HG03565 (cell line): ENCODE data around the gene ADNP2.
A peak's percentile ranks its signal among the peaks of the same experiment; 100 is the strongest.
"Not testable (repeated sequence)": the region's sequence is repeated elsewhere in the genome, so short reads cannot be mapped to it uniquely, and the experiment has no call there.

Experiments used
- ATAC-seq: cut with Tn5 transposase; IDR thresholded peaks from one replicate; pipeline ENCODE4 v1.9.1; 2021; ENCODE audit warnings: mild to moderate bottlenecking, moderate library complexity; ENCODE audit not compliant: unreplicated experiment

ADNP2 gene

GRCh38 chr18:80147037-80147417 lies 38.0 kb downstream of the ADNP2 start:
- ATAC-seq = peak; percentile 13

- ATAC-seq = peak; percentile 45
Measured at GRCh38 chr18:80147418-80148325, 38.6 kb downstream of the ADNP2 start.

- ATAC-seq = no peak
Measured at GRCh38 chr18:80148326-80149199, 39.5 kb downstream of the ADNP2 start.

- ATAC-seq = no peak
Measured at GRCh38 chr18:80149667-80150066, 40.6 kb downstream of the ADNP2 start.

- ATAC-seq = peak; percentile 68
Measured at GRCh38 chr18:80154293-80154692, 45.2 kb downstream of the ADNP2 start.

- no peak for ATAC-seq
Measured at GRCh38 chr18:80157708-80158343, 48.8 kb downstream of the ADNP2 start.

- no peak for ATAC-seq
Measured at GRCh38 chr18:80158365-80158764, 49.3 kb downstream of the ADNP2 start.

- ATAC-seq = no peak
Measured at GRCh38 chr18:80159713-80160636, 50.9 kb downstream of the ADNP2 start.

GRCh38 chr18:80161781-80162417 lies 52.8 kb downstream of the ADNP2 start:
- ATAC-seq = no peak

- no peak for ATAC-seq
Measured at GRCh38 chr18:80163183-80163582, 54.1 kb downstream of the ADNP2 start.

- not testable (repeated sequence) for ATAC-seq
Measured at GRCh38 chr18:80164727-80165355, 55.8 kb downstream of the ADNP2 start.

GRCh38 chr18:80166240-80166639 lies 57.2 kb downstream of the ADNP2 start:
- ATAC-seq = no peak

- no peak for ATAC-seq
Measured at GRCh38 chr18:80166725-80167124, 57.7 kb downstream of the ADNP2 start.

GRCh38 chr18:80167331-80167730 lies 58.3 kb downstream of the ADNP2 start:
- ATAC-seq = no peak

GRCh38 chr18:80167931-80168330 lies 58.9 kb downstream of the ADNP2 start:
- ATAC-seq = no peak

- no peak for ATAC-seq
Measured at GRCh38 chr18:80168346-80168745, 59.3 kb downstream of the ADNP2 start.

GRCh38 chr18:80168982-80169381 lies 59.9 kb downstream of the ADNP2 start:
- no peak for ATAC-seq

- ATAC-seq = no peak
Measured at GRCh38 chr18:80169607-80170006, 60.5 kb downstream of the ADNP2 start.

GRCh38 chr18:80170395-80171053 lies 61.5 kb downstream of the ADNP2 start:
- ATAC-seq = no peak
